Measurements from ENCODE around the gene CDC20B.

- TF ChIP-seq CTCF (IDR thresholded peaks at IDR 0.05 in 4 of 5, conservative IDR thresholded peaks at IDR 0.05 in 1 of 5) = no peak
- no peak for TF ChIP-seq POLR2A (IDR thresholded peaks at IDR 0.05)
Observed at GRCh38 chr5:55146080-55146479, 26.9 kb downstream of the CDC20B start.

All from gastrocnemius medialis (tissue), 4 donors.